Measurements from ENCODE around the gene PADI4.
"Not testable (repeated sequence)": the region's sequence is repeated elsewhere in the genome, so short reads cannot be mapped to it uniquely, and the experiment has no call there.

PADI4 gene

DNA sequence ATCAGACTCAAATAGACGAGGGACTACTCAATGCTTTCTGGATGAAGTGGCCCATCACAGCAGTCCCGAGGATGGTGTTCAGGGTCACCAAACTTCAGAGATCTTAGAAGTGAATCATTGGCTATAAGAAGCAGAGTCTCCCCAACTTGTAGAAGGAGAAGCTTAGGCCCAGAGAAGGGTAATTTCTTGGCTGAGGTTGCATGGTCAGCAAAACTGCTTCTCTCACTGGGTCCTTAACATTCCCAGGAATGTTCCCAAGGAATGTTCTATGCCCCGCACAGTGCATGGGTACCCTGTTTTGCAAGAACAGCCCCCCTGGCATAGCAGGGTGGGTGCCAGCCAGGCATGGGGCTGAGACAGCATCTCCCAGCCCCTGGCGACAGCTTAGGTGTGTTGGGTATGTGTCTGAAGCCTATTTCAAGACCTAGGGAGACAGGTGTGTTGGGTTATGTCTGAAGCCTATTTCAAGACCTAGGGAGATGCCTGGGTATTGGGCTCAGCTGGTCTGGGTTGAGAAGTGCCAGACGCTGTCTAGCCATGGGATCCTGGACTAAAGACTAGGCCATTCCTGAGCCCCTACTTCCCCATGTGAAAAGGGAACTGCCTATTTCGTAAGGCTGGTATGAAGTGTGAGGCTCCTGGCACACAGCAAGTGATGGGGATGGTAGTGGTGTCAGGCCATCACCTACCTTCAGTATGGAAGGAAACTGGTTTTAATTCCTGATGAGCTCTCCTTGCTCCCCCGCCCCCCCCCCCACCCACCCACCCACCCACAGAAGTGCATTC lies 90.1 kb downstream of the PADI4 start:
- no peak for DNase-seq

DNA sequence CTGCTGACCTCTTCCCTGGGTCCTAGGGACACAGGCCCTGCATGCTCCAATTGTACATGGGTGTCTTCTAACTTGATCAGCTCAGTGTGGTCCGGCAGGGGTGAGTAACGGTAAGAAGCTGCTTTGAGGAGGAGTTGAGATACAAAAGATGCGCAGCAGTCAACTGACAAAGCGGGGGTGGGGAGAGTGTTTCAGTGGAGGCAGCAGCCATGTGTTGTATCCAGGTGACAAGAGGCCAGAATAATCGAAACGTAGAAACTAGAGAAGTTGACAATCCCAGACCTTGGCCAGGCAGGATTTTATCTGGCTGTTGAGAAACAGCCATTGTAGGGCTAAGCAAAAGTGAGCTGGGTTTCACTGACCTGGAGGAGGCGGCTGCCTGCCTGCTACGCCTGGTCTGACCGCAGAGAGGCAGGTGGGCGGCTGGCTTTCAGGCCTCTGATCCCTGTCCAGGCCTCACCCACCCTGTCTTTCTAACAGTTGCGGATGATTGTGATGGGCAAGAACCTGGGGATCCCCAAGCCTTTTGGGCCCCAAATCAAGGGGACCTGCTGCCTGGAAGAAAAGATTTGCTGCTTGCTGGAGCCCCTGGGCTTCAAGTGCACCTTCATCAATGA lies 92.8 kb downstream of the PADI4 start:
- no peak for DNase-seq

GRCh38 chr1:17401841-17402240 lies 93.8 kb downstream of the PADI4 start:
- DNase-seq = no peak

DNA sequence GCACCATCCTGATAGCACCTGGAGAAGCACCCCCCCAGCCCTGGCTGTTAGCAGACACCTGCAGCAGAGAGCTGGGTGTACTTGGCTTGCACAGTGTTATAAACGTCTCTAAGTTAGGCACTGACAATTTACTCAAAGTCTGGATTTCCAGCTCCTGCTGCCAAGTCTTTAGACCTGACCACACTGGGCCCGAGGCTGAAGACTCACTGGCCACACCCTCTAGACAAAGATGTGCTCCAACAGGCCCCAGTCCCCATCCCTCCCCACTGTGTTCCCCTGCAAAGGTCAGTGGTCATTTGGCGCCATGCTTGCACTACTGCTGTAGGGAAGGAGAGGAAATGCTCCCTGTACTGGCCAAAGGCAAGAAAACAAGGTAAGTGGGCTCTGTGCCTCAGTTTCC lies 95.1 kb downstream of the PADI4 start:
- no peak for DNase-seq

DNA sequence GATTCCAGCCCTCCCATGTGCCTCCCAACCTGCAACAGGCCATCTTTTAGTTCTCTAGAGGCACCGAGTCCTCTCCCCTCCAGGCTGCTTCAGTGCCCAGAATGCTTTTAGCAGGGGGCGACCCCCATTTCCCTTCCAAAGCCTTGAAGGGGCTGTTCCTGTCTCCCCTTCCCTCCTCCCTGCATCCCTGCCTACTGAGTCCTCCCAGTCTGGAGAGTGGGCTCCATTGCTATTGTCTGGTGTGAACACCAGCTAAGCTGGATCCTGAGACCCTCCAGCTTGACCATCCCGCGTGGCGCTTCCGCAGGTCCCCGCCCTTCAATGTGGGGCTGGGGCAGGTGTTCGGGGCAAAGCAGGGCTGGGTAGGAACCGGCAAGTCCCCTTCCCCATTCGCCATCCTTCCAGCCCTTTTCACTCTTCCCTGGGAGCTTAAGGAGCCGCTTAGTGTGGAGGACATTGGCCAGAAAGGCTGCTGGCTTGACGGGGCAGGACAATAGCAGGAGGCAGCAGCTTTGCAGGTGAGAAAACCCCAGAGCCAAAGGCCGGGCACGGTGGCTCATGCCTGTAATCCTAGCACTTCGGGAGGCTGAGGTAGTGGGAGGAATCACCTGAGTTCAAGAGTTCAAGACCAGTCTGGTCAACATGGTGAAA lies 96.2 kb downstream of the PADI4 start:
- no peak for DNase-seq

DNA sequence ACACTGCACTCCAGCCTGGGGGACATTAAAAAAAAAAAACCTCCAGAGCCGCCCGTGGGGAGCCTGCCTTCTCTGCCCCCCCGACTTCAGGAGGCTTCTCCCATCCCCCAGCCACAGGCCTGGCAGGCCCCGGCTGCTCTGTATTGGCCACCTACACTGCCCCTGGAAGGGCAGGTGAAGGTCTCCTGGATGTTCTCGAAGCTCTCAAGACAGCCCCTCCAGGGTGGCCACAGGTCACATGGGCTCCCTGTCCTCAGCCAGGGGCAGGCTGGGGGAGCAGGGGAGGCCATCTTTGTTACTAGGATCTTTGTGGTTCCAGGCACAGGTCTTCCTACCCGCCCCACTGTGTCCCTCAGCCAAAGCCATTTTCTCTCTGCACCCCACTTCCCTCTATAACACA lies 96.8 kb downstream of the PADI4 start:
- no peak for DNase-seq

- peak; percentile 42 for DNase-seq
These were observed 98.1 kb downstream of the PADI4 start for GRCh38 chr1:17405898-17406759.

- not testable (repeated sequence) for DNase-seq
These were observed 98.9 kb downstream of the PADI4 start for GRCh38 chr1:17406760-17407475.

- not testable (repeated sequence) for DNase-seq
These were observed 100.0 kb downstream of the PADI4 start for GRCh38 chr1:17407786-17408514.

DNA sequence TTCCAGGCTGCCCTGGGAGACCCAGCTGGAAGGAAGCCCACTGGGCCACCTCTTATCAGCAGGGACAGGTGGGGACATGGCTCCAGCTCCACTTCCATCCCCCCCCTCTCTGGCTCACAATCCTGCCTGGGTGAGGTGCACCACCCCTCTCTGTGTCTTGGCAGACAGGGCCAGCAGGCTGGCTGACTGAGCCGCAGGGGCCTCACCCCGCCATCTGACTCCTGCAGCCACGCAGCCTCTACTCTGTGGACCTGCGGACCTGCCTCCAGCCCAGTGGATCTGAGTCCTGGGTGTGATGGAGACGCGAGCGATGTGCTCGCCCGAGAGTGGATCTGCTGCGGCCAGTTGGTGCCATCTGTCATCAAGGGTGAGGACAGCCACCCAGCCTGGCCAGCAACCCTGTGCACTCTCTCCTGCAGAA lies 101.4 kb downstream of the PADI4 start:
- DNase-seq = no peak

DNA sequence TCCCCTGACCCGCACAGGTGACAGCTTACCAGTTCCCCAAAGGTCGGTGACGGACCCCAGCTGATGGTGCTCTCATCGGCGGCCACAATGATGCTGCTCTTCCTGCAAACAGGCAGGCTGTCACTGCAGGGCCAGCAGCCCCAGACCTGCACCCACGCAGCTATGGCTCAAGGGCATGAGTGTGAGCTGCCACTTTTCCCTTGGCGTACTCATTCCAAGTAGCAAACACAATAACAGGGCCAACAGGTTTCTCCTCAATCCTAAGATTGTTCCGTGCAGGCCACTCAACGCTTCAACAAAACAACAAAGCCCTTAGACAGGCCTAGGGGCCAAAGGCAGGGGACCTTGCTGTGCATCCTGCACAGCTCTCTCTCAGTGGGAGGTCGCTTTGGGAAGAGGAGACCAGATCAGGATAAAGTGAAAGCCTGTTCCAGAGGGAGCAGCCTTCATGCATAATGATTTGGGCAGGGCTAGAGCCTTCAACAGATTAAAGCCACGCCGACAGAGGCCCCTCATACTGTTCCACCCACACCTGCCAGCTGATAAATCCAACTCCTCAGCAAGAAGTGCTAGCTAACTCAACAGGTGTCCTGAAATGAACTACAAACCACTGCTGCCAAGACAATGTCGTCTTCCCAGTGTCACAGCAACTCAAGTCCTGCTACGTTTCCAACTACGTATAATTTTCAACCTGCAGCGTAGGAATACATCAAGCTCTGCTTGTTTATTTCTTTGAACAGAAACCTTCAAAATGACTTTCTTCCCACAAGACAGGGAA lies 104.3 kb downstream of the PADI4 start:
- no peak for DNase-seq
